ENCODE measurements around the gene ZNF488. TPM values are rescaled to one million over a fixed set of nuclear protein-coding genes. Genes with fewer than 3 reads are reported as not detected.

The ZNF488 gene
- total RNA-seq, 2 experiments from 2014 or later, result 0.33 to 0.50 TPM

DNA sequence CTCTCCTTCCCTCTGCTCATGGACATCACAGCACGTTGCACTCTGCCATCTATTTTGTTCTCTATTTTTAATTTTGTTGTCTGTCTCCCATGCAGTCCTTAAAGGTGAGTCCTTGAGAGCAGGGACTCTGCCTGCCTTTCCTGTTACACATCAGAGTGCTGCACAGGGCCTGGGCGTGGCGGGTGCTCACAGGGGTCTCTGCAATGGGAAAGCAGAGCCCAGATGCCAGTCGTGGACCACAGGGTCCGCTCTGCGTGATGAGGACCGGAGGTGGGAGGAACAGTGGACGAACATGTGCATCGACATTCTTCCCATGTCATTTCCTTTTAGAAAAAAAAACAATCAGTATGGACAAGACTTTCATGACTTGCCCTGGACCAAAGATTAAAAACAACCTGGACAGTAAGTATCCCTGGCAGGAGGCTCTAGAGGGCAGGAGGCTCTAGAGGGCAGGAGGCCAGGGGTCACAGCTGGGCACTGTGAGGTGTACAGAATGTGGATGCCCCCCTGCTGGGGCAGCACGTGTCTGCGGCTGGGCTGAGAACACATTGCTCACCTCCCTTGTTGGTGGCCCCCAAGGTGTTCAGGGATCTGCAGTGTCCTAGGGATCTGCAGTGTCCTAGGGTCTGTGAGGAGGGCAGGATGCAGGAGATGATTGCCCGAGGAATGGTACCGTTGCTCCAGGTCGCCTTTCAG is 29.6 kb upstream of the ZNF488 start:
- no peaks in the 10 kb centered on the region for H3K27me3 Mint-ChIP-seq

GRCh38 chr10:47412869-47413268 is 28.8 kb upstream of the ZNF488 start:
- H3K4me3 Mint-ChIP-seq, result no peak overlapping the region
- DNase-seq, result no peak
- no peaks in the 10 kb centered on the region for H3K4me1 Mint-ChIP-seq
- no peaks in the 10 kb centered on the region for H3K27me3 Mint-ChIP-seq
- H3K9me3 Mint-ChIP-seq, result no peaks in the 10 kb centered on the region
- no peaks in the 10 kb centered on the region for H3K36me3 Mint-ChIP-seq
- no peak overlapping the region for H3K27ac Mint-ChIP-seq

More for the DNA sequence above, 29.6 kb upstream of the ZNF488 start:
- Mint-ChIP-seq H3K4me1 (no peaks in the 10 kb centered on the region), H3K36me3 (no peaks in the 10 kb centered on the region), H3K27ac (no peak overlapping the region), H3K4me3 (no peak overlapping the region), H3K9me3 (no peaks in the 10 kb centered on the region)
- DNase-seq, result no peak

DNA sequence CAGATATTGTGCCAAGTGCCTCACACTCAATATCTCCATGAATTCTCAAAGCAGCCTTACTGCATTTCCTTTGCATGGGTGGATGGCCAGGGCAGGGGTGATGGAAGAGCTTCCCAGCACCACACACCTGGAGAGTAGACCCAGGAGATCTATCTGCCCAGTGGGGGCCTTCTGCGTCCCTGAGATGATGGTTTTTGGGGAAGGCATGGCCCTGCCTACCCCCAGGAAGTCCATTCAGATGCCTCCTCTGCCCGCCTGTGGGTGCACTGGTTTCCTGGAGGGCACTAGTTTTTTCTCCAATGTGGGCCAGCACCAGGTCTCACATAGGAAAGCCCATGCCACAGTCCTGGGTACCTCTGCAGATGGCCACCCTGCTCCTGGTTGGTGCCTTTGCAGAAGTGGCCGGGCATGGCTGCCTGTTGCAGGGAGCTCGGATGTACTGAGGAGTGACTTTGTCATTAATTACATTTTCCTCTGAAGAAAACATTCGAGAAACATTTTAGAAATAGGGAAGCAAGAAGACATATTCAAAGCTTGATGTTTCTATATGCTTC is 28.2 kb upstream of the ZNF488 start:
- no peaks in the 10 kb centered on the region for H3K36me3 Mint-ChIP-seq
- no peaks in the 10 kb centered on the region for H3K9me3 Mint-ChIP-seq
- no peaks in the 10 kb centered on the region for H3K27me3 Mint-ChIP-seq
- DNase-seq, result no peak
- H3K27ac Mint-ChIP-seq, result no peak overlapping the region
- no peak overlapping the region for H3K4me3 Mint-ChIP-seq
- H3K4me1 Mint-ChIP-seq, result no peaks in the 10 kb centered on the region

GRCh38 chr10:47410862-47411261 is 26.8 kb upstream of the ZNF488 start:
- no peaks in the 10 kb centered on the region for H3K4me1 Mint-ChIP-seq
- DNase-seq, result no peak
- no peaks in the 10 kb centered on the region for H3K27me3 Mint-ChIP-seq
- H3K9me3 Mint-ChIP-seq, result no peaks in the 10 kb centered on the region
- H3K27ac Mint-ChIP-seq, result no peak overlapping the region
- H3K36me3 Mint-ChIP-seq, result no peaks in the 10 kb centered on the region
- H3K4me3 Mint-ChIP-seq, result no peak overlapping the region

- no peak overlapping the region for H3K4me3 Mint-ChIP-seq
- H3K36me3 Mint-ChIP-seq, result no peaks in the 10 kb centered on the region
- H3K4me1 Mint-ChIP-seq, result no peaks in the 10 kb centered on the region
- no peak overlapping the region for H3K27ac Mint-ChIP-seq
- no peaks in the 10 kb centered on the region for H3K9me3 Mint-ChIP-seq
- DNase-seq, result no peak
- no peaks in the 10 kb centered on the region for H3K27me3 Mint-ChIP-seq
Measured at GRCh38 chr10:47410271-47410670, 26.2 kb upstream of the ZNF488 start.

GRCh38 chr10:47409866-47410256 is 25.8 kb upstream of the ZNF488 start:
- Mint-ChIP-seq H3K9me3 (no peaks in the 10 kb centered on the region), H3K36me3 (no peaks in the 10 kb centered on the region), H3K27me3 (no peaks in the 10 kb centered on the region), H3K4me1 (no peaks in the 10 kb centered on the region), H3K27ac (no peak overlapping the region), H3K4me3 (no peak overlapping the region)
- DNase-seq, result no peak

DNA sequence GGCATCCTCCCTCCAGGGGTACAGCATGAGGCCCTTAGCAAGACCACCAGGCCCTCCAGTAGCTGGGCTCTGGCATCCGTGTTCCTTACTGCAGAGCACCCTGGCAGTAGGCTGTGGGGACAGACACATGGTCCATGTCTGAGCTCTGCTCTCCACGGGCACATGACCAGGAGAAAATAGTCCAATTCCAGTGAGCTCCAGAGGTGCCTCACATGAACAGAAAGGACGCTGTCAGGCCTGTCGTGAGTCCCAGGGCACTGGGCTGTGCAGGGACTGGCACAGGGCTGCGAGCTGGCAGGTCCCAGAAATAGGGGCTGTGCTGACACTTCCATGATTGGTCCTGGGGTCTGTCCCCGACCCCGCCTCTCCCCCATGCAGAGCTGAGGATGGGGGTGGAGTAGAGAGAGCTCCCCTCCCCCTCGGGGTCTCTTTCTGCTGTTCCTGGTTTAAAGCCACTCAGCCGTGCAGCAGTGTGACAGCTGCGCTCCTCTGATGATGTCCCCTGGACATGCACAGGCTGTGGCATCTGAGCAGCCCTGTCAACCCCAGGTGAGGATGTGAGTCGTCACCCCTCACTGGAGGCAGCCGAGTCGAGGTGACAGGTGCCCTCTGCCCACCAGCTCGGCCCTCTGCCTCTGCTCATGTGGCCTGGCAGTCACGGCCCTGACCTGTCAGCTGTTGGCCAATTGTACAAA is 25.2 kb upstream of the ZNF488 start:
- H3K4me1 Mint-ChIP-seq, result no peaks in the 10 kb centered on the region
- no peaks in the 10 kb centered on the region for H3K27me3 Mint-ChIP-seq
- no peak for DNase-seq
- H3K36me3 Mint-ChIP-seq, result no peaks in the 10 kb centered on the region
- no peak overlapping the region for H3K4me3 Mint-ChIP-seq
- no peaks in the 10 kb centered on the region for H3K9me3 Mint-ChIP-seq
- no peak overlapping the region for H3K27ac Mint-ChIP-seq

DNA sequence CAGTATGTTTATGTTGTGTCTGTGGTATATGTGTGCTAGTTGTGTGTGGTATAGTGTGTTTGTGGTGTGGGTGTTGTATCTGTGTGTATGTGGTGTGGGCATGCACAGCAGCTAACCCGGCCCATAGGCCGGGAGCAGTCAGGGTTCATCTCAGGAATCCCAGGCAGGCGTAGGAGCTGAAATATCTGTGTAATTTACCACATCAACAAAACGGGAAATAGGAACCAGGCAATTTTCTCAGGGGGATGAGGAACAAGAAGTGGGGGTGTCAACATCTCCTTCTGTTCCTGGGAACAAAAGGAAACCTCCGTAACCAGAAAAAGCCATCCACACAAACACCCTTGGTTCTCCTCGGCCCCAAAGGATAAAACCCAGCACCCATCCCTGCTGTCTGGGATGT is 24.5 kb upstream of the ZNF488 start:
- Mint-ChIP-seq H3K36me3 (no peaks in the 10 kb centered on the region), H3K27me3 (no peaks in the 10 kb centered on the region), H3K27ac (no peak overlapping the region), H3K4me1 (no peaks in the 10 kb centered on the region), H3K9me3 (no peaks in the 10 kb centered on the region), H3K4me3 (no peak overlapping the region)
- DNase-seq, result no peak

- Mint-ChIP-seq H3K9me3 (no peaks in the 10 kb centered on the region), H3K27ac (no peak overlapping the region), H3K27me3 (no peaks in the 10 kb centered on the region), H3K36me3 (no peaks in the 10 kb centered on the region), H3K4me3 (no peak overlapping the region), H3K4me1 (no peaks in the 10 kb centered on the region)
- no peak for DNase-seq
Measured at GRCh38 chr10:47406870-47407691, 23.0 kb upstream of the ZNF488 start.

DNA sequence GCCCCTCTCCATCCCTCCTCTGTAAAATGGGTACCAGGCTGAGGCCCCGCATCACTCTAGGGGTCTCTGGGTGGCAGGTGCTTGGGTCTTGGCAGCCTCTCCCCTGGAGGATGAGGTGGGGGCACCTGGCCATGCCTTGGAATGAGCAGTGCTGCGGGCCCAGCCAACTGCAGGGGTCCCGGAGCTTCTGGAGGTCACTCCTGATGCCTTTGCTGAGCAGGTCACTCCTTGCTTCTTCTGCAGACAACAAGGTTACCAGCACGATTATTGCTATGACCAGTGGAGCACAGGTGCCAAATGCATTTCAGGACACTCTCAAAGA is 22.4 kb upstream of the ZNF488 start:
- H3K27me3 Mint-ChIP-seq, result no peaks in the 10 kb centered on the region
- no peak overlapping the region for H3K4me3 Mint-ChIP-seq
- no peaks in the 10 kb centered on the region for H3K4me1 Mint-ChIP-seq
- no peak overlapping the region for H3K27ac Mint-ChIP-seq
- no peak for DNase-seq
- H3K9me3 Mint-ChIP-seq, result no peaks in the 10 kb centered on the region
- H3K36me3 Mint-ChIP-seq, result no peaks in the 10 kb centered on the region

DNA sequence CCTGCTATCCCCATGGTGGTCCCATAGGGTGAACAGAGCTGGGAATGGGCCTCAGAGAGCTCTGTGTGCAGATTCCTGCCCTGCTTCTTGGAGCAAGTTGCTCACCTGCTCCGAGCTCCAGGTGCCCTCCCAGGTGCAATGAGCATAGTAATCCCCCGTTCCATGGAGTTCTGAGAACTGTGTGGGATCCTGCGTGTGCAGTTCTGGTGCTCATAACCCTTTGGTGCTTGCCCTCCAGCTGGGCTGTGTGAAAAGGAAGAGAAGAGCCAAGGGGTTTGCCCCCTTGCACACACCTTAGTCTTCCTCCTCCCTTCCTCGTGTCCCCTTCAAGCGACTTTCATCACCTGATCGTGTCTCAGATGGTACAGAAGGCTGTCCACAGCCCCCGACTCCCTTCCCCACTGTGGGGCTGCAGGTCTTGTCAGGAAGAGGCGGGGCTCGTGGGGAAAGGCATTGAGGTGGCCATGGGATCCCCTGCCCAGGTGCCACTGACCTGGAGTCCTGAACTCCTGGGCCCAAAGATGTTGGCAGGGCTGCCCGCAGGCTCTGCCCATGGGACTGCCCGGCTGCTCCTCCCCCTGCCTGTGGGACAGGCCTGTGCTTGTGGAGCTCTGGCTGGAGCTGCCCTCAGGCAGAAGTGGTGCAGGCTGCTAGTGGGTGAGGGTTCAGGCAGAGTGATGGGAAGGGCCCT is 21.9 kb upstream of the ZNF488 start:
- Mint-ChIP-seq H3K27ac (no peak overlapping the region), H3K36me3 (no peaks in the 10 kb centered on the region), H3K4me1 (no peaks in the 10 kb centered on the region), H3K9me3 (no peaks in the 10 kb centered on the region), H3K27me3 (no peaks in the 10 kb centered on the region), H3K4me3 (no peak overlapping the region)
- no peak for DNase-seq

DNA sequence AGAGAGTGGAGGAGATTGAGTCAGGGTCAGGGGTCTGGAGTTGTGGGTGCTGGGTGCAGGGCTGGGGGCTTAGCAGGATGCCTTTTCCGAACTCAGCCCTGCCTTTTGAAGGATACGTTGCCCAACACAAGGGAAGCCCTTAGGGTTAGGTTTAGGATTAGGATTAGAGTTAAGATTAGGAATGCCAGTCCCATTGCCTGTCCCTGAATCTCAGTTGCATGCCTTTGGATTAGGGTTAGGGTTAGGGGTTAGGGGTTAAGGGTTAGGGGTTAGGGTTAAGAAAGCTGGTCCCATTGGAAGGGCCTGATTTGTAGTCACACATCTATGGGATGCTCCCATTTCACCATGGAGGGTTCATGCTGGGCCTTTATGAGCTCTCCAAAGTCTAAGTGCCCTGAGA is 20.8 kb upstream of the ZNF488 start:
- no peak overlapping the region for H3K27ac Mint-ChIP-seq
- no peak for DNase-seq
- H3K9me3 Mint-ChIP-seq, result no peaks in the 10 kb centered on the region
- H3K4me3 Mint-ChIP-seq, result no peak overlapping the region
- no peaks in the 10 kb centered on the region for H3K36me3 Mint-ChIP-seq
- no peaks in the 10 kb centered on the region for H3K4me1 Mint-ChIP-seq
- H3K27me3 Mint-ChIP-seq, result no peaks in the 10 kb centered on the region

DNA sequence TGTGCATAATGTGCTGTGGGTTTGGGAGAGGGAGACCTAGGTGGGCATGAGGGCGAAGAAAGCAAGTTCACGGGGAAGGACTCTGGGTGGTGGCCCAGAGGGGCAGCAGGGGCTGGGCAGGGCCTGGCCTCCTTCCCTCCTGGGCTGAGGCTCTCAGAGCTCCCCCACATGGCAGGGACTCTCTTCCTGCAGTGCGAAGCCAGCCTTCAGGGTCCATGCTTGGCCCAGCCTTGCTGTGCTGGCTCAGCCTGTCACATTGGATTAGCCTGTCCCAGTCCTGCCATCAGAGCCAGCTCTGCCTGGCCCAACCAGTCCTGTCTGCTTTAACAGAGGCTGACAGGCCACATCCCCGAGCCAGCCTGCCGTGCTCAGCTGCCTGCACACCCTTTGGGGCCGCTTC is 20.4 kb upstream of the ZNF488 start:
- no peak for DNase-seq
- Mint-ChIP-seq H3K27me3 (no peaks in the 10 kb centered on the region), H3K4me1 (no peaks in the 10 kb centered on the region), H3K36me3 (no peaks in the 10 kb centered on the region), H3K27ac (no peak overlapping the region), H3K9me3 (no peaks in the 10 kb centered on the region), H3K4me3 (no peak overlapping the region)

- H3K27me3 Mint-ChIP-seq, result no peaks in the 10 kb centered on the region
Measured at GRCh38 chr10:47403446-47404318, 19.6 kb upstream of the ZNF488 start.

More at GRCh38 chr10:47403446-47404318, 19.6 kb upstream of the ZNF488 start:
- Mint-ChIP-seq H3K27ac (no peak overlapping the region), H3K4me1 (no peaks in the 10 kb centered on the region), H3K9me3 (no peaks in the 10 kb centered on the region), H3K4me3 (no peak overlapping the region), H3K36me3 (no peaks in the 10 kb centered on the region)
- no peak for DNase-seq
